Stimulated activated effector memory CD8-positive, alpha-beta T cell treated with anti-CD3 and anti-CD28 coated beads, Interleukin-12 subunit alpha, Interleukin-12 subunit beta, amount 100 ng/mL, for 72 hours (primary cell): Measurements from ENCODE around the gene EIF4EBP2.

ENCODE experiments used
- ATAC-seq: fragments of 150-1000 bp; cut with Tn5 transposase; 2 replicates; pipeline ENCODE4 v1.10.0; 2021
- DNase-seq, 2 donors: peaks; one replicate each; pipeline ENCODE4 v3.0.0; 2021 to 2022; ENCODE audit warnings: low spot score in 2 of 2
- H3K27ac Mint-ChIP-seq: one replicate; pipeline ENCODE4 v1.8.0; 2022; ENCODE audit warnings: mild to moderate bottlenecking, mixed read lengths
- H3K36me3 Mint-ChIP-seq: one replicate; pipeline ENCODE4 v1.8.0; 2022; ENCODE audit warnings: mild to moderate bottlenecking, mixed read lengths
- H3K4me1 Mint-ChIP-seq: one replicate; pipeline ENCODE4 v1.8.0; 2022; ENCODE audit warnings: mixed read lengths
- H3K4me3 Mint-ChIP-seq: one replicate; pipeline ENCODE4 v1.8.0; 2022; ENCODE audit warnings: mild to moderate bottlenecking, mixed read lengths
- H3K9me3 Mint-ChIP-seq: one replicate; pipeline ENCODE4 v1.8.0; 2022; ENCODE audit warnings: mixed read lengths

The EIF4EBP2 gene

GRCh38 chr10:70404036-70404786 lies at the start of gene EIF4EBP2:
Gene EIF4EBP2, plus strand, starts transcription at chr10:70404145. Its CDS starts 257 bp downstream, at chr10:70404402.
- H3K4me1 Mint-ChIP-seq, result peaks cover 47% of the 10 kb centered on the region
- H3K4me3 Mint-ChIP-seq, result peak within 1 kb of the TSS; percentile 100

GRCh38 chr10:70354556-70354955 lies 49.4 kb upstream of the EIF4EBP2 start:
- DNase-seq (no peak), ATAC-seq (no peak)
- peaks cover 34% of the 10 kb centered on the region for H3K4me1 Mint-ChIP-seq
- H3K36me3 Mint-ChIP-seq, result no peaks in the 10 kb centered on the region
- no peaks in the 10 kb centered on the region for H3K9me3 Mint-ChIP-seq
- peak overlapping the region; percentile 83 for H3K27ac Mint-ChIP-seq
- H3K4me3 Mint-ChIP-seq, result peak overlapping the region; percentile 74

More at GRCh38 chr10:70404036-70404786, at the start of gene EIF4EBP2:
- ATAC-seq, result peak; percentile 96
- DNase-seq, result peak; percentile 100
- H3K27ac Mint-ChIP-seq, result peak within 1 kb of the TSS; percentile 97
- peaks cover 13% of the 10 kb centered on the region for H3K36me3 Mint-ChIP-seq
- H3K9me3 Mint-ChIP-seq, result no peaks in the 10 kb centered on the region

GRCh38 chr10:70355051-70356021 lies 48.6 kb upstream of the EIF4EBP2 start:
- Mint-ChIP-seq H3K36me3 (no peaks in the 10 kb centered on the region), H3K9me3 (no peaks in the 10 kb centered on the region), H3K4me1 (peaks cover 34% of the 10 kb centered on the region), H3K4me3 (peak overlapping the region; percentile 74), H3K27ac (peak overlapping the region; percentile 83)
- ATAC-seq (peak; percentile 82), DNase-seq (peak in 1 of 2 donors; percentile 80)

- Mint-ChIP-seq H3K27ac (no peak overlapping the region), H3K36me3 (no peaks in the 10 kb centered on the region), H3K9me3 (no peaks in the 10 kb centered on the region), H3K4me3 (no peak overlapping the region), H3K4me1 (peaks cover 34% of the 10 kb centered on the region)
- ATAC-seq (peak; percentile 46), DNase-seq (peak in 1 of 2 donors; percentile 68)
Observed at GRCh38 chr10:70357565-70357964, 46.4 kb upstream of the EIF4EBP2 start.

- H3K27ac Mint-ChIP-seq, result peak overlapping the region; percentile 45
- no peaks in the 10 kb centered on the region for H3K9me3 Mint-ChIP-seq
- H3K36me3 Mint-ChIP-seq, result no peaks in the 10 kb centered on the region
- DNase-seq, result no peak
- ATAC-seq, result no peak
- peaks cover 34% of the 10 kb centered on the region for H3K4me1 Mint-ChIP-seq
- no peak overlapping the region for H3K4me3 Mint-ChIP-seq
Observed at GRCh38 chr10:70358446-70358845, 45.5 kb upstream of the EIF4EBP2 start.

GRCh38 chr10:70359017-70359550 lies 44.9 kb upstream of the EIF4EBP2 start:
- DNase-seq, result no peak
- H3K27ac Mint-ChIP-seq, result peak overlapping the region; percentile 45

GRCh38 chr10:70360215-70360614 lies 43.7 kb upstream of the EIF4EBP2 start:
- Mint-ChIP-seq H3K9me3 (no peaks in the 10 kb centered on the region), H3K27ac (no peak overlapping the region), H3K36me3 (no peaks in the 10 kb centered on the region), H3K4me1 (peaks cover 37% of the 10 kb centered on the region), H3K4me3 (no peak overlapping the region)
- no peak for DNase-seq
- ATAC-seq, result no peak

More at GRCh38 chr10:70359017-70359550, 44.9 kb upstream of the EIF4EBP2 start:
- Mint-ChIP-seq H3K4me1 (peaks cover 37% of the 10 kb centered on the region), H3K4me3 (no peak overlapping the region), H3K36me3 (no peaks in the 10 kb centered on the region), H3K9me3 (no peaks in the 10 kb centered on the region)
- ATAC-seq, result no peak

- no peaks in the 10 kb centered on the region for H3K36me3 Mint-ChIP-seq
- no peak overlapping the region for H3K27ac Mint-ChIP-seq
- no peaks in the 10 kb centered on the region for H3K9me3 Mint-ChIP-seq
- ATAC-seq, result no peak
- peaks cover 21% of the 10 kb centered on the region for H3K4me1 Mint-ChIP-seq
- DNase-seq, result peak in 1 of 2 donors; percentile 58
- no peak overlapping the region for H3K4me3 Mint-ChIP-seq
Observed at GRCh38 chr10:70362328-70362727, 41.6 kb upstream of the EIF4EBP2 start.

- Mint-ChIP-seq H3K4me3 (no peak overlapping the region), H3K4me1 (peaks cover 11% of the 10 kb centered on the region), H3K9me3 (no peaks in the 10 kb centered on the region), H3K27ac (peak overlapping the region; percentile 50), H3K36me3 (no peaks in the 10 kb centered on the region)
- no peak for DNase-seq
- ATAC-seq, result no peak
Observed at GRCh38 chr10:70363292-70363691, 40.7 kb upstream of the EIF4EBP2 start.

- DNase-seq, result peak; percentile 84 to 92
- Mint-ChIP-seq H3K9me3 (no peaks in the 10 kb centered on the region), H3K36me3 (no peaks in the 10 kb centered on the region), H3K27ac (peak overlapping the region; percentile 20), H3K4me1 (peaks cover 11% of the 10 kb centered on the region), H3K4me3 (no peak overlapping the region)
- peak; percentile 96 for ATAC-seq
Observed at GRCh38 chr10:70363971-70364771, 39.8 kb upstream of the EIF4EBP2 start.

GRCh38 chr10:70364772-70365091 lies 39.2 kb upstream of the EIF4EBP2 start:
- no peak for DNase-seq
- H3K27ac Mint-ChIP-seq, result peak overlapping the region; percentile 20
- H3K9me3 Mint-ChIP-seq, result no peaks in the 10 kb centered on the region
- no peaks in the 10 kb centered on the region for H3K36me3 Mint-ChIP-seq
- H3K4me3 Mint-ChIP-seq, result no peak overlapping the region
- peaks cover 11% of the 10 kb centered on the region for H3K4me1 Mint-ChIP-seq
- no peak for ATAC-seq

GRCh38 chr10:70367195-70367796 lies 36.6 kb upstream of the EIF4EBP2 start:
- Mint-ChIP-seq H3K4me3 (no peak overlapping the region), H3K4me1 (peaks cover 11% of the 10 kb centered on the region), H3K27ac (no peak overlapping the region), H3K36me3 (no peaks in the 10 kb centered on the region), H3K9me3 (no peaks in the 10 kb centered on the region)
- ATAC-seq, result no peak
- DNase-seq, result no peak

- Mint-ChIP-seq H3K27ac (no peak overlapping the region), H3K36me3 (no peaks in the 10 kb centered on the region), H3K4me1 (peaks cover 9% of the 10 kb centered on the region), H3K4me3 (no peak overlapping the region), H3K9me3 (no peaks in the 10 kb centered on the region)
- DNase-seq (no peak), ATAC-seq (no peak)
Observed at GRCh38 chr10:70368774-70369482, 35.0 kb upstream of the EIF4EBP2 start.

- Mint-ChIP-seq H3K9me3 (no peaks in the 10 kb centered on the region), H3K27ac (no peak overlapping the region), H3K4me3 (no peak overlapping the region)
Observed at GRCh38 chr10:70369498-70370018, 34.4 kb upstream of the EIF4EBP2 start.

More at GRCh38 chr10:70369498-70370018, 34.4 kb upstream of the EIF4EBP2 start:
- ATAC-seq, result no peak
- peaks cover 3% of the 10 kb centered on the region for H3K4me1 Mint-ChIP-seq
- no peak for DNase-seq
- H3K36me3 Mint-ChIP-seq, result peaks cover 3% of the 10 kb centered on the region
